ENCODE data around the gene MARCO.

DNA sequence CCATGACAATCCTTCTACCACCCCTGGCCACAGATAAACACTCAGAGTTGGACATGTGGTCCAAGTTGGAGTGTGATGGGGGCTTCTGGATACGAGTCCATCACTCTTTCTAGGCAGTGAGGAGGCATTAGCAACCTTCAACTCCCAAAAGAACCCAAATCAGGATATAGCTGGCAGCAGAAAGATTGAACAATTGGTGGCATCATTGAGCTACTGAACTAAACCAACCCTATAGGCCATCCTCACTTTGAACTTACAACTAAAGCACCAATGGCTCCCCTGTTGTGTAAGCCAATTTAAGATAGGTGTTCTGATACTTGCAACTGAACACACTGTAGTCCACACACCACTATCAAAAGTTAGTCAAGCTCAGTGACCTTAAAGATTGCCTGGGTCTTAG is 24.0 kb upstream of the MARCO start:
- TF ChIP-seq, protein P1, sequence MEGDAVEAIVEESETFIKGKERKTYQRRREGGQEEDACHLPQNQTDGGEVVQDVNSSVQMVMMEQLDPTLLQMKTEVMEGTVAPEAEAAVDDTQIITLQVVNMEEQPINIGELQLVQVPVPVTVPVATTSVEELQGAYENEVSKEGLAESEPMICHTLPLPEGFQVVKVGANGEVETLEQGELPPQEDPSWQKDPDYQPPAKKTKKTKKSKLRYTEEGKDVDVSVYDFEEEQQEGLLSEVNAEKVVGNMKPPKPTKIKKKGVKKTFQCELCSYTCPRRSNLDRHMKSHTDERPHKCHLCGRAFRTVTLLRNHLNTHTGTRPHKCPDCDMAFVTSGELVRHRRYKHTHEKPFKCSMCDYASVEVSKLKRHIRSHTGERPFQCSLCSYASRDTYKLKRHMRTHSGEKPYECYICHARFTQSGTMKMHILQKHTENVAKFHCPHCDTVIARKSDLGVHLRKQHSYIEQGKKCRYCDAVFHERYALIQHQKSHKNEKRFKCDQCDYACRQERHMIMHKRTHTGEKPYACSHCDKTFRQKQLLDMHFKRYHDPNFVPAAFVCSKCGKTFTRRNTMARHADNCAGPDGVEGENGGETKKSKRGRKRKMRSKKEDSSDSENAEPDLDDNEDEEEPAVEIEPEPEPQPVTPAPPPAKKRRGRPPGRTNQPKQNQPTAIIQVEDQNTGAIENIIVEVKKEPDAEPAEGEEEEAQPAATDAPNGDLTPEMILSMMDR (conservative IDR thresholded peaks at IDR 0.05; ENCODE audit: low read depth in 2 of 2) = 0 out of 4 replicates have a peak, but pooled peaks of 1 of the 2 experiments have one; percentile 4
- TF ChIP-seq POLR2AphosphoS5 (IDR thresholded peaks at IDR 0.05; ENCODE audit: low read depth) = no peak
- TF ChIP-seq EZH2 (IDR thresholded peaks at IDR 0.05; ENCODE audit: low read depth, unreplicated experiment) = no peak
- TF ChIP-seq, protein P2, sequence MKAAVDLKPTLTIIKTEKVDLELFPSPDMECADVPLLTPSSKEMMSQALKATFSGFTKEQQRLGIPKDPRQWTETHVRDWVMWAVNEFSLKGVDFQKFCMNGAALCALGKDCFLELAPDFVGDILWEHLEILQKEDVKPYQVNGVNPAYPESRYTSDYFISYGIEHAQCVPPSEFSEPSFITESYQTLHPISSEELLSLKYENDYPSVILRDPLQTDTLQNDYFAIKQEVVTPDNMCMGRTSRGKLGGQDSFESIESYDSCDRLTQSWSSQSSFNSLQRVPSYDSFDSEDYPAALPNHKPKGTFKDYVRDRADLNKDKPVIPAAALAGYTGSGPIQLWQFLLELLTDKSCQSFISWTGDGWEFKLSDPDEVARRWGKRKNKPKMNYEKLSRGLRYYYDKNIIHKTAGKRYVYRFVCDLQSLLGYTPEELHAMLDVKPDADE (IDR thresholded peaks at IDR 0.05) = no peak
- no peak for TF ChIP-seq REST (IDR thresholded peaks at IDR 0.05; ENCODE audit: unreplicated experiment)
- TF ChIP-seq EZH2phosphoT487 (IDR thresholded peaks at IDR 0.05; ENCODE audit: unreplicated experiment) = no peak
- no peak for TF ChIP-seq CREB1 (CRISPR knock-in tag; IDR thresholded peaks at IDR 0.05; ENCODE audit: low read depth)
- TF ChIP-seq JUNB (IDR thresholded peaks at IDR 0.05; ENCODE audit: unreplicated experiment) = no peak
- no peak for TF ChIP-seq NANOG (IDR thresholded peaks at IDR 0.05; ENCODE audit: borderline replicate concordance)
- no peak for TF ChIP-seq ZNF114 (CRISPR knock-in tag; IDR thresholded peaks at IDR 0.05)
- TF ChIP-seq STAT1 (IDR thresholded peaks at IDR 0.05; ENCODE audit: unreplicated experiment) = no peak
- TF ChIP-seq ZNF331 (CRISPR knock-in tag; IDR thresholded peaks at IDR 0.05; ENCODE audit: low read depth) = no peak
- TF ChIP-seq ZNF462 (CRISPR knock-in tag; IDR thresholded peaks at IDR 0.05) = no peak
